Neural progenitor cell (in vitro differentiated cells): ENCODE data around the gene EXD3. TPM values are rescaled to one million over a fixed set of nuclear protein-coding genes. Genes with fewer than 3 reads are reported as not detected.

Source experiments
- DNase-seq: peaks from one replicate; pipeline ENCODE4 v3.0.0-alpha.2; 2016; ENCODE audit warnings: low spot score
- H2AFZ ChIP-seq: fragments of 200-600 bp; sonication (generic); replicated peaks from 2 replicates; pipeline ENCODE4 v1.6.1; 2016; ENCODE audit warnings: antibody characterized with exemption
- H3F3A ChIP-seq: fragments of 200-600 bp; sonication (generic); 2 replicates; pipeline ENCODE4 v1.6.1; 2016; ENCODE audit warnings: antibody characterized with exemption, low read depth
- H3K27ac ChIP-seq: fragments of 200-600 bp; sonication (generic); 2 replicates; pipeline ENCODE4 v1.5.1; 2016; ENCODE audit warnings: mild to moderate bottlenecking
- H3K27me3 ChIP-seq: fragments of 200-600 bp; sonication (generic); 2 replicates; pipeline ENCODE4 v1.6.1; 2016; ENCODE audit warnings: mild to moderate bottlenecking, moderate library complexity
- H3K36me3 ChIP-seq: fragments of 200-600 bp; sonication (generic); 2 replicates; pipeline ENCODE4 v1.5.1; 2016
- H3K4me1 ChIP-seq: fragments of 200-600 bp; sonication (generic); 2 replicates; pipeline ENCODE4 v1.6.1; 2016; ENCODE audit warnings: mixed run types
- H3K4me2 ChIP-seq: fragments of 200-600 bp; sonication (generic); 2 replicates; pipeline ENCODE4 v1.6.1; 2016
- H3K4me3 ChIP-seq: fragments of 200-600 bp; sonication (generic); 2 replicates; pipeline ENCODE4 v1.5.1; 2016
- H3K79me2 ChIP-seq: fragments of 200-600 bp; sonication (generic); 2 replicates; pipeline ENCODE4 v1.6.1; 2016; ENCODE audit warnings: low read depth
- H3K9ac ChIP-seq: fragments of 200-600 bp; sonication (generic); 2 replicates; pipeline ENCODE4 v1.6.1; 2016
- H3K9me3 ChIP-seq: fragments of 200-600 bp; sonication (generic); 2 replicates; pipeline ENCODE4 v1.5.1; 2016; ENCODE audit warnings: low read depth
- H4K20me1 ChIP-seq: fragments of 200-600 bp; sonication (generic); 2 replicates; pipeline ENCODE4 v1.6.1; 2016; ENCODE audit warnings: low read depth
- H3K27ac Mint-ChIP-seq: 3 replicates; pipeline ENCODE4 v1.8.0; 2021; ENCODE audit warnings: mixed read lengths
- H3K27me3 Mint-ChIP-seq: 2 replicates; pipeline ENCODE4 v1.8.0; 2022; ENCODE audit warnings: low read depth, mild to moderate bottlenecking, inconsistent platforms, moderate library complexity, mixed read lengths; ENCODE audit not compliant: insufficient read depth
- H3K36me3 Mint-ChIP-seq: 3 replicates; pipeline ENCODE4 v1.8.0; 2021; ENCODE audit warnings: mixed read lengths
- H3K4me1 Mint-ChIP-seq: 3 replicates; pipeline ENCODE4 v1.8.0; 2021; ENCODE audit warnings: mixed read lengths
- H3K4me3 Mint-ChIP-seq: 3 replicates; pipeline ENCODE4 v1.8.0; 2021; ENCODE audit warnings: mild to moderate bottlenecking, moderate library complexity, mixed read lengths
- H3K9me3 Mint-ChIP-seq: 3 replicates; pipeline ENCODE4 v1.8.0; 2020; ENCODE audit warnings: mixed read lengths
- EZH2 ChIP-seq: fragments of 200-600 bp; sonication (generic); IDR thresholded peaks from 2 replicates; pipeline ENCODE4 v1.6.1; 2017; ENCODE audit warnings: antibody characterized with exemption, mild to moderate bottlenecking, moderate library complexity
- EZH2phosphoT487 ChIP-seq: fragments of 200-600 bp; sonication (generic); IDR thresholded peaks from 2 replicates; pipeline ENCODE4 v1.6.1; 2017; ENCODE audit warnings: antibody characterized with exemption
- total RNA-seq: library from RNA; depleted of rRNA; stranded (reverse); fragments of >200 nt; gene quantifications from 2 replicates; pipeline ENCODE4 v1.2.3, GENCODE V29; 2015; ENCODE audit warnings: low replicate concordance
- TF ChIP-seq, protein P1 (sequence below): fragments of 200-600 bp; sonication (generic); IDR thresholded peaks from 2 replicates; pipeline ENCODE4 v1.5.1; 2017; ENCODE audit warnings: antibody characterized with exemption, mild to moderate bottlenecking

The EXD3 gene
- total RNA-seq, 1 donor from 2014 or later: 4.7 TPM

GRCh38 chr9:137382444-137383080 lies 40.4 kb downstream of the EXD3 start:
- Histone ChIP-seq H3K4me2 (no peak overlapping the region), H3K27me3 (no peaks in the 10 kb centered on the region), H3K9me3 (no peaks in the 10 kb centered on the region), H4K20me1 (no peaks in the 10 kb centered on the region), H3K36me3 (no peaks in the 10 kb centered on the region), H3F3A (no peaks in the 10 kb centered on the region), H3K4me3 (no peak overlapping the region), H3K79me2 (no peaks in the 10 kb centered on the region), H3K9ac (no peak overlapping the region), H3K27ac (no peak overlapping the region), H3K4me1 (no peaks in the 10 kb centered on the region), H2AFZ (no peak overlapping the region)
- peaks cover 5% of the 10 kb centered on the region for H3K9me3 Mint-ChIP-seq
- H3K27ac Mint-ChIP-seq: peak overlapping the region; percentile 57
- peaks cover 14% of the 10 kb centered on the region for H3K4me1 Mint-ChIP-seq
- peaks cover 2% of the 10 kb centered on the region for H3K27me3 Mint-ChIP-seq
- H3K4me3 Mint-ChIP-seq: no peak overlapping the region
- H3K36me3 Mint-ChIP-seq: peaks cover 5% of the 10 kb centered on the region
- no peak for DNase-seq
- TF ChIP-seq EZH2phosphoT487: no peak
- no peak for TF ChIP-seq EZH2

DNA sequence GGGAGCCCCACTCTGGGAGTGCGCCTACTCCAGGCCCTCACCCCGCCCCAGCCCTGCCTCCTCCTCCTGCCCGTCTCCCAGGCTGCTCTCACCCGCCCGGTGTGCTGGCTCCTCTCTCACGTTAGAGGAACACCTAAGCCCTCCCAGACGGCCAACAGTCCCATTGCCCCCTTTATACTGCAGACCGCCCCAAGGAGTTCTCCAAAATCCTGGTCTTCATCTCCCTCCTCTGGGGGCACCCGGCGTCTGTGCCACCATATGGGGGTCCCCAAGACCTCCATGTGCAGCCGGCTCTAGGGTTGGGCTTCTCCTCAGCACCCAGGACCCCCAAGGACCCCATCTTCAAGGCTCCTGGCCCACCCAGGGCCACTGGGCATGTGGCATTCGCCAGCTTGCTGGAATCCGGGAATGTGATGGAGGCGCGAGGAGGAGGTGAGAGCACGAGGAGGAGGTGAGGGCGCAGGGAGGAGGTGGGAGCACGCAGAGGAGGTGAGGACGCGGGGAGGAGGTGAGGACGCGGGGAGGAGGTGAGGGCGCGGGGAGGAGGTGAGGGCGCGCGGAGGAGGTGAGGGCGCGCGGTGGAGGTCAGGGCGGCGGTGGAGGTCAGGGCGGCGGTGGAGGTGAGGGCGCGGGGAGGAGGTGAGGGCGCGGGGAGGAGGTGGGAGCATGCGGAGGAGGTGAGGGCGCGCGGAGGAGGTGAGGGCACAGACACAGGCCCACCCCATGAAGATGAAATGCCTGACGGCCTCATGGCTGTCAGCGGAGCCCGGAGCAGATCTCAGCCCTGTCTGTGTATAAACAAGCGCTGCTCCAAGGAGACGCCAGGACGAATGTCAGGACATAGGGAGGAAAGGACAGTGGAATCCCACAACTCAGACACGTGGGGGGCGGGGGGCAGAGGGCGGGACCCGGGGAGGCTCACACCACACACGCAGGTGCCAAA lies 41.2 kb downstream of the EXD3 start:
- H3K36me3 Mint-ChIP-seq: peaks cover 5% of the 10 kb centered on the region
- peaks cover 14% of the 10 kb centered on the region for H3K4me1 Mint-ChIP-seq
- no peak overlapping the region for H2AFZ ChIP-seq
- no peaks in the 10 kb centered on the region for H3K4me1 ChIP-seq
- H3K27ac Mint-ChIP-seq: peak overlapping the region; percentile 57
- H3K9ac ChIP-seq: no peak overlapping the region
- H3K4me3 ChIP-seq: no peak overlapping the region
- no peaks in the 10 kb centered on the region for H3K79me2 ChIP-seq
- DNase-seq: no peak
- peaks cover 2% of the 10 kb centered on the region for H3K27me3 Mint-ChIP-seq
- H3F3A ChIP-seq: no peaks in the 10 kb centered on the region
- H4K20me1 ChIP-seq: no peaks in the 10 kb centered on the region
- no peak for TF ChIP-seq EZH2
- no peak for TF ChIP-seq EZH2phosphoT487
- TF ChIP-seq, protein P1, sequence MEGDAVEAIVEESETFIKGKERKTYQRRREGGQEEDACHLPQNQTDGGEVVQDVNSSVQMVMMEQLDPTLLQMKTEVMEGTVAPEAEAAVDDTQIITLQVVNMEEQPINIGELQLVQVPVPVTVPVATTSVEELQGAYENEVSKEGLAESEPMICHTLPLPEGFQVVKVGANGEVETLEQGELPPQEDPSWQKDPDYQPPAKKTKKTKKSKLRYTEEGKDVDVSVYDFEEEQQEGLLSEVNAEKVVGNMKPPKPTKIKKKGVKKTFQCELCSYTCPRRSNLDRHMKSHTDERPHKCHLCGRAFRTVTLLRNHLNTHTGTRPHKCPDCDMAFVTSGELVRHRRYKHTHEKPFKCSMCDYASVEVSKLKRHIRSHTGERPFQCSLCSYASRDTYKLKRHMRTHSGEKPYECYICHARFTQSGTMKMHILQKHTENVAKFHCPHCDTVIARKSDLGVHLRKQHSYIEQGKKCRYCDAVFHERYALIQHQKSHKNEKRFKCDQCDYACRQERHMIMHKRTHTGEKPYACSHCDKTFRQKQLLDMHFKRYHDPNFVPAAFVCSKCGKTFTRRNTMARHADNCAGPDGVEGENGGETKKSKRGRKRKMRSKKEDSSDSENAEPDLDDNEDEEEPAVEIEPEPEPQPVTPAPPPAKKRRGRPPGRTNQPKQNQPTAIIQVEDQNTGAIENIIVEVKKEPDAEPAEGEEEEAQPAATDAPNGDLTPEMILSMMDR: no peak
- H3K4me2 ChIP-seq: no peak overlapping the region
- H3K9me3 ChIP-seq: no peaks in the 10 kb centered on the region
- H3K27me3 ChIP-seq: no peaks in the 10 kb centered on the region
- H3K27ac ChIP-seq: no peak overlapping the region
- H3K4me3 Mint-ChIP-seq: no peak overlapping the region
- peaks cover 5% of the 10 kb centered on the region for H3K9me3 Mint-ChIP-seq
- no peaks in the 10 kb centered on the region for H3K36me3 ChIP-seq

- Mint-ChIP-seq H3K4me3 (no peak overlapping the region), H3K27ac (no peak overlapping the region), H3K36me3 (peaks cover 10% of the 10 kb centered on the region), H3K9me3 (peaks cover 12% of the 10 kb centered on the region), H3K4me1 (peaks cover 14% of the 10 kb centered on the region), H3K27me3 (peaks cover 4% of the 10 kb centered on the region)
- Histone ChIP-seq H3K9ac (no peak overlapping the region), H2AFZ (no peak overlapping the region), H3K79me2 (no peaks in the 10 kb centered on the region), H3K4me3 (no peak overlapping the region), H3K36me3 (no peaks in the 10 kb centered on the region), H3K27ac (no peak overlapping the region), H3K4me1 (no peaks in the 10 kb centered on the region), H3K4me2 (no peak overlapping the region), H3F3A (peaks cover under 1% of the 10 kb centered on the region), H4K20me1 (no peaks in the 10 kb centered on the region), H3K9me3 (no peaks in the 10 kb centered on the region), H3K27me3 (no peaks in the 10 kb centered on the region)
- DNase-seq: no peak
- TF ChIP-seq EZH2phosphoT487 (no peak), EZH2 (no peak)
- TF ChIP-seq, protein P1: no peak
Observed at GRCh38 chr9:137380606-137381005, 42.4 kb downstream of the EXD3 start.
